Measurements from ENCODE around the gene PAPOLB. TPM values are rescaled to one million over a fixed set of nuclear protein-coding genes. Genes with fewer than 3 reads are reported as not detected.

Gene PAPOLB
- total and polyA plus RNA-seq, 2 of the 4 experiments (the other 2 are of a cell fraction), result under 0.01 TPM; not detected in 1

DNA sequence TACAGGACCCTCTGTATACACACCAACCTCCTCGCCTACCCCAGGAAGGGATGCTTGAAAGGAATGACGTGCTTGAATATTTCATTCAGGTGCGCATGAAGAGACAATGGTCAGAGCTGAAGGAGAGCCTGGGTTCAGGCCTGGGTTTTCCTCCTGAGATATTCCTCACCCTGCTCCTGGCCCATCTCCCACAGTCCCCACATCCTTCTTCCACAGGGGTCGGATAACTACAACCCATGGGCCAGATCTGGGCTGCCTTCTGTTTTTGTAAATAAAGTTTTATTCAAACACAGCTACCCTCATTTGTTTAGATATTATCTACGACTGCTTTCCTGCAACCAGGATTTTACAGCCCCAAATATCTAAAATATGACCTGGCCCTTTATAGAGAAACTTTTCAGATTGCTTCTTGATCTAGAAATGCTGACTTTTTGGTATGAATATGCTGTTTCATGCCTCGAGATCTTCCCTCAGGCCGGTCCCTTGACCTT lies 23.5 kb upstream of the PAPOLB start:
- Histone ChIP-seq H3K9me3 (ENCODE audit: control insufficient read depth, insufficient read depth, low read length) (no peaks in the 10 kb centered on the region), H3K56ac (ENCODE audit: extremely low read depth, insufficient read depth, low read length) (no peak overlapping the region), H4K5ac (ENCODE audit: low read depth, low read length) (no peak overlapping the region), H3K18ac (ENCODE audit: low read depth, low read length) (no peak overlapping the region), H3K23ac (ENCODE audit: low read depth, low read length) (no peak overlapping the region), H3K4me2 (ENCODE audit: low read depth, low read length) (no peak overlapping the region), H2AK9ac (replicated peaks; ENCODE audit: low read depth, low read length, poor library complexity) (no peak overlapping the region), H4K20me1 (ENCODE audit: insufficient read depth, low read length) (no peaks in the 10 kb centered on the region), H2BK120ac (ENCODE audit: low read depth, low read length) (no peak overlapping the region), H2AK5ac (ENCODE audit: low read depth, low read length) (no peak overlapping the region), H3K27me3 (ENCODE audit: control insufficient read depth, insufficient read depth, low read length) (no peaks in the 10 kb centered on the region; the same call in 1 of the 2 replicates), H3K79me1 (ENCODE audit: low read depth in 1 of 2, low read length in 2 of 2) (no peaks in the 10 kb centered on the region), H3K36me3 (ENCODE audit: control insufficient read depth, insufficient read depth, low read length) (no peaks in the 10 kb centered on the region), H3K9ac (ENCODE audit: low read depth, low read length) (no peak overlapping the region), H2BK20ac (ENCODE audit: low read depth, low read length) (no peak overlapping the region), H4K8ac (ENCODE audit: low read depth in 2 of 2, low read length in 2 of 2) (no peak overlapping the region), H2BK15ac (ENCODE audit: low read depth, low read length) (no peak overlapping the region), H2AFZ (replicated peaks; ENCODE audit: low read length, poor library complexity) (no peak overlapping the region), H4K91ac (ENCODE audit: insufficient read depth, low read depth, low read length) (no peak overlapping the region), H3K4me1 (ENCODE audit: control insufficient read depth, insufficient read depth, low read length) (peaks cover 2% of the 10 kb centered on the region; the same call in 1 of the 2 replicates), H3K27ac (ENCODE audit: insufficient read depth, low read length) (no peak overlapping the region), H3K4ac (ENCODE audit: low read depth, low read length) (no peak overlapping the region), H3K4me3 (ENCODE audit: insufficient read depth, low read depth, low read length) (no peak overlapping the region), H2BK5ac (ENCODE audit: low read depth, low read length, poor library complexity, severe bottlenecking) (no peak overlapping the region), H3K14ac (replicated peaks; ENCODE audit: low read depth, low read length) (no peak overlapping the region), H3K9me1 (ENCODE audit: insufficient read depth, low read length) (no peaks in the 10 kb centered on the region)
- dilution Hi-C loops (cut with HindIII; ENCODE audit: low sequenced_read_pairs, unreplicated experiment) (no loop called here), in situ Hi-C loops (cut with MboI; ENCODE audit: low sequenced_read_pairs) (no loop called here), intact Hi-C loops (cut with micrococcal nuclease) (no loop called here)
- no TSS peak for BruUV-seq (replicated peaks)
- ChIA-PET CTCF (no interaction called here), POLR2A (ENCODE audit: unreplicated experiment) (no interaction called here)
- DNase-seq (no peak), ATAC-seq (ENCODE audit: low read depth) (no peak)
- no peak for TF ChIP-seq POLR2A (IDR thresholded peaks at IDR 0.05; ENCODE audit: low read depth, low read length)
- TF ChIP-seq FOS (IDR thresholded peaks at IDR 0.05; ENCODE audit: low read depth, low read length), result no peak
- TF ChIP-seq, protein P1, sequence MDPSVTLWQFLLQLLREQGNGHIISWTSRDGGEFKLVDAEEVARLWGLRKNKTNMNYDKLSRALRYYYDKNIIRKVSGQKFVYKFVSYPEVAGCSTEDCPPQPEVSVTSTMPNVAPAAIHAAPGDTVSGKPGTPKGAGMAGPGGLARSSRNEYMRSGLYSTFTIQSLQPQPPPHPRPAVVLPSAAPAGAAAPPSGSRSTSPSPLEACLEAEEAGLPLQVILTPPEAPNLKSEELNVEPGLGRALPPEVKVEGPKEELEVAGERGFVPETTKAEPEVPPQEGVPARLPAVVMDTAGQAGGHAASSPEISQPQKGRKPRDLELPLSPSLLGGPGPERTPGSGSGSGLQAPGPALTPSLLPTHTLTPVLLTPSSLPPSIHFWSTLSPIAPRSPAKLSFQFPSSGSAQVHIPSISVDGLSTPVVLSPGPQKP (IDR thresholded peaks at IDR 0.05; ENCODE audit: borderline replicate concordance, low read depth, low read length), result no peak
- no peak for TF ChIP-seq RFX5 (IDR thresholded peaks at IDR 0.05; ENCODE audit: low read depth, low read length)
- TF ChIP-seq MAZ (IDR thresholded peaks at IDR 0.05; ENCODE audit: borderline replicate concordance, low read depth, low read length), result no peak
- no peak for TF ChIP-seq NFE2L2 (IDR thresholded peaks at IDR 0.05; ENCODE audit: low read depth, low read length)
- TF ChIP-seq, protein P2, sequence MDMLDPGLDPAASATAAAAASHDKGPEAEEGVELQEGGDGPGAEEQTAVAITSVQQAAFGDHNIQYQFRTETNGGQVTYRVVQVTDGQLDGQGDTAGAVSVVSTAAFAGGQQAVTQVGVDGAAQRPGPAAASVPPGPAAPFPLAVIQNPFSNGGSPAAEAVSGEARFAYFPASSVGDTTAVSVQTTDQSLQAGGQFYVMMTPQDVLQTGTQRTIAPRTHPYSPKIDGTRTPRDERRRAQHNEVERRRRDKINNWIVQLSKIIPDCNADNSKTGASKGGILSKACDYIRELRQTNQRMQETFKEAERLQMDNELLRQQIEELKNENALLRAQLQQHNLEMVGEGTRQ (IDR thresholded peaks at IDR 0.05; ENCODE audit: low read depth, low read length), result no peak
- no peak for TF ChIP-seq SMC3 (IDR thresholded peaks at IDR 0.05; ENCODE audit: low read depth, low read length)
- no peak for TF ChIP-seq RAD21 (IDR thresholded peaks at IDR 0.05; ENCODE audit: low read length)
- no peak for TF ChIP-seq MXI1 (IDR thresholded peaks at IDR 0.05; ENCODE audit: borderline replicate concordance, low read depth, low read length)
- no CpG with 5 or more reads among the region's 7 CpGs for WGBS, 2 experiments (ENCODE audit: extremely low coverage in 2 of 2, insufficient read length in 1 of 2)
